H9 (cell line): Measurements from ENCODE around the gene SYP. TPM values are rescaled to one million over a fixed set of nuclear protein-coding genes. Genes with fewer than 3 reads are reported as not detected.

Source experiments
- DNase-seq: peaks from one replicate; pipeline ENCODE4 v3.0.0-alpha.2; 2017
- H2AFZ ChIP-seq: one replicate; pipeline ENCODE4 v1.6.1; 2013; ENCODE audit warnings: mild to moderate bottlenecking, low read length, control low read depth, moderate library complexity
- H2AK5ac ChIP-seq: 2 replicates; pipeline ENCODE4 v1.6.1; 2013; ENCODE audit warnings: low read length, control low read depth, mixed read lengths; ENCODE audit not compliant: insufficient read length
- H2BK120ac ChIP-seq: one replicate; pipeline ENCODE4 v1.6.1; 2013; ENCODE audit warnings: low read depth, mild to moderate bottlenecking, low read length, control low read depth, inconsistent platforms; ENCODE audit not compliant: poor library complexity, severe bottlenecking
- H2BK12ac ChIP-seq: 2 replicates; pipeline ENCODE4 v1.6.1; 2013; ENCODE audit warnings: low read length, control low read depth, mixed read lengths, low read depth; ENCODE audit not compliant: insufficient read length
- H2BK15ac ChIP-seq: 2 replicates; pipeline ENCODE4 v1.6.1; 2013; ENCODE audit warnings: low read depth, low read length, control low read depth
- H2BK20ac ChIP-seq: one replicate; pipeline ENCODE4 v1.6.1; 2013; ENCODE audit warnings: low read depth, mild to moderate bottlenecking, low read length, control low read depth, inconsistent platforms; ENCODE audit not compliant: poor library complexity, severe bottlenecking
- H2BK5ac ChIP-seq: 2 replicates; pipeline ENCODE4 v1.6.1; 2013; ENCODE audit warnings: low read length, control low read depth, mixed read lengths; ENCODE audit not compliant: insufficient read length
- H3K14ac ChIP-seq: 2 replicates; pipeline ENCODE4 v1.6.1; 2013; ENCODE audit warnings: low read length, control low read depth; ENCODE audit not compliant: insufficient read depth
- H3K18ac ChIP-seq: 2 replicates; pipeline ENCODE4 v1.6.1; 2013; ENCODE audit warnings: low read depth, mild to moderate bottlenecking, mixed read lengths, low read length, control low read depth; ENCODE audit not compliant: insufficient read length
- H3K23ac ChIP-seq: 2 replicates; pipeline ENCODE4 v1.6.1; 2013; ENCODE audit warnings: low read length, control low read depth, mixed read lengths, low read depth; ENCODE audit not compliant: insufficient read length
- H3K23me2 ChIP-seq: 2 replicates; pipeline ENCODE4 v1.6.1; 2013; ENCODE audit warnings: low read depth, mild to moderate bottlenecking, mixed read lengths, low read length, control low read depth; ENCODE audit not compliant: insufficient read length, poor library complexity, severe bottlenecking
- H3K27ac ChIP-seq: 2 replicates; pipeline ENCODE4 v1.5.1; 2013; ENCODE audit warnings: low read length, control low read depth, mixed read lengths, low read depth; ENCODE audit not compliant: insufficient read length
- H3K27me3 ChIP-seq: 2 replicates; pipeline ENCODE4 v1.6.1; 2013; ENCODE audit warnings: low read length, control low read depth, inconsistent platforms; ENCODE audit not compliant: insufficient read depth
- H3K4ac ChIP-seq: 2 replicates; pipeline ENCODE4 v1.6.1; 2013; ENCODE audit warnings: low read depth, mild to moderate bottlenecking, control low read depth, inconsistent platforms, low read length, moderate library complexity
- H3K4me1 ChIP-seq: 2 replicates; pipeline ENCODE4 v1.6.1; 2013; ENCODE audit warnings: low read length, control low read depth, inconsistent platforms; ENCODE audit not compliant: insufficient read depth
- H3K4me2 ChIP-seq: 2 replicates; pipeline ENCODE4 v1.6.1; 2013; ENCODE audit warnings: low read length, control low read depth, mixed read lengths; ENCODE audit not compliant: insufficient read length, insufficient read depth
- H3K56ac ChIP-seq: 2 replicates; pipeline ENCODE4 v1.6.1; 2013; ENCODE audit warnings: low read depth, mild to moderate bottlenecking, mixed read lengths, low read length, control low read depth; ENCODE audit not compliant: insufficient read length
- H3K79me1 ChIP-seq: 2 replicates; pipeline ENCODE4 v1.6.1; 2013; ENCODE audit warnings: low read depth, mild to moderate bottlenecking, moderate library complexity, low read length, control low read depth, inconsistent platforms; ENCODE audit not compliant: insufficient read depth, poor library complexity, severe bottlenecking
- H3K79me2 ChIP-seq: 2 replicates; pipeline ENCODE4 v1.6.1; 2013; ENCODE audit warnings: low read length, control low read depth, inconsistent platforms; ENCODE audit not compliant: insufficient read depth
- H3K9ac ChIP-seq: 2 replicates; pipeline ENCODE4 v1.6.1; 2013; ENCODE audit warnings: low read length, control low read depth, mixed read lengths; ENCODE audit not compliant: insufficient read length; ENCODE audit errors: extremely low read depth
- H3K9me3 ChIP-seq: one replicate; pipeline ENCODE4 v1.6.1; 2013; ENCODE audit warnings: low read depth, low read length, inconsistent platforms; ENCODE audit not compliant: control insufficient read depth
- H3T11ph ChIP-seq: one replicate; pipeline ENCODE4 v1.6.1; 2013; ENCODE audit warnings: mild to moderate bottlenecking, low read length, control low read depth, inconsistent platforms
- H4K20me1 ChIP-seq: one replicate; pipeline ENCODE4 v1.6.1; 2013; ENCODE audit not compliant: control insufficient read depth, insufficient read length, insufficient read depth
- H4K5ac ChIP-seq: 2 replicates; pipeline ENCODE4 v1.6.1; 2013; ENCODE audit warnings: low read depth, mild to moderate bottlenecking, mixed read lengths, low read length, control low read depth; ENCODE audit not compliant: insufficient read length
- H4K8ac ChIP-seq: replicated peaks from 2 replicates; pipeline ENCODE4 v1.6.1; 2013; ENCODE audit warnings: low read length, control low read depth, mixed read lengths, low read depth; ENCODE audit not compliant: insufficient read length
- H4K91ac ChIP-seq: 2 replicates; pipeline ENCODE4 v1.6.1; 2013; ENCODE audit warnings: low read depth, mild to moderate bottlenecking, moderate library complexity, mixed read lengths, low read length, control low read depth; ENCODE audit not compliant: insufficient read length
- H3K27ac Mint-ChIP-seq, 3 experiments: 2 replicates in 2 of 3; 3 replicates in 1 of 3; pipeline ENCODE4 v1.8.0; 2020 to 2021; ENCODE audit warnings: mixed read lengths in 3 of 3, mild to moderate bottlenecking in 1 of 3, moderate library complexity in 1 of 3
- H3K27me3 Mint-ChIP-seq: 2 replicates; pipeline ENCODE4 v1.8.0; 2021; ENCODE audit warnings: low read depth, mild to moderate bottlenecking, moderate library complexity, mixed read lengths
- H3K36me3 Mint-ChIP-seq, 3 experiments: 2 replicates in 2 of 3; 3 replicates in 1 of 3; pipeline ENCODE4 v1.8.0; 2020 to 2021; ENCODE audit warnings: low read depth in 3 of 3, mixed read lengths in 3 of 3; ENCODE audit not compliant: insufficient read depth in 1 of 3
- H3K4me1 Mint-ChIP-seq, 2 experiments: 2 replicates each; pipeline ENCODE4 v1.8.0; 2020; ENCODE audit warnings: mixed read lengths in 2 of 2
- H3K4me3 Mint-ChIP-seq, 2 experiments: 2 replicates in 1 of 2; 3 replicates in 1 of 2; pipeline ENCODE4 v1.8.0; 2020 to 2021; ENCODE audit warnings: mild to moderate bottlenecking in 2 of 2, mixed read lengths in 2 of 2, moderate library complexity in 1 of 2
- H3K9me3 Mint-ChIP-seq, 2 experiments: 2 replicates in 1 of 2; 3 replicates in 1 of 2; pipeline ENCODE4 v1.8.0; 2020; ENCODE audit warnings: mild to moderate bottlenecking in 2 of 2, mixed read lengths in 2 of 2, moderate library complexity in 1 of 2
- CTCF ChIP-seq: fragments of 200-600 bp; sonication (generic); conservative IDR thresholded peaks from 3 replicates; pipeline ENCODE4 v1.8.0; 2021; ENCODE audit warnings: antibody characterized with exemption, mild to moderate bottlenecking
- total RNA-seq: library from RNA; stranded (reverse); gene quantifications from 2 replicates; pipeline ENCODE4 v1.2.1, GENCODE V29; 2021

Gene SYP
- total RNA-seq, 1 experiment from 2014 or later, result 1.8 TPM

GRCh38 chrX:49220100-49220499, 20.1 kb upstream of the SYP start:
- Histone ChIP-seq H3K4me2 (no peak overlapping the region), H4K91ac (no peak overlapping the region), H2BK20ac (no peak overlapping the region), H3K23me2 (no peaks in the 10 kb centered on the region), H2AK5ac (no peak overlapping the region), H3K23ac (no peak overlapping the region), H3K4me1 (no peaks in the 10 kb centered on the region), H3K79me2 (no peaks in the 10 kb centered on the region), H2BK15ac (no peak overlapping the region), H2BK12ac (no peak overlapping the region), H3K79me1 (no peaks in the 10 kb centered on the region), H4K5ac (no peak overlapping the region), H3K14ac (no peak overlapping the region), H2BK5ac (no peak overlapping the region), H4K8ac (no peak overlapping the region), H3K27me3 (no peaks in the 10 kb centered on the region), H3K27ac (no peak overlapping the region), H2AFZ (no peak overlapping the region), H2BK120ac (no peak overlapping the region), H3K4ac (no peak overlapping the region), H3K9me3 (peaks cover 39% of the 10 kb centered on the region), H4K20me1 (no peaks in the 10 kb centered on the region), H3K9ac (no peak overlapping the region), H3K56ac (no peak overlapping the region), H3T11ph (no peak overlapping the region), H3K18ac (no peak overlapping the region)
- Mint-ChIP-seq H3K9me3 (peaks cover 84% of the 10 kb centered on the region in 2 experiments), H3K4me1 (no peaks in the 10 kb centered on the region), H3K4me3 (no peak overlapping the region), H3K27ac (no peak overlapping the region), H3K36me3 (peaks cover 0 to 17% (median 6%) of the 10 kb centered on the region in 3 experiments; a peak in 6 of 7 replicates), H3K27me3 (peaks cover 31% of the 10 kb centered on the region)
- no peak for TF ChIP-seq CTCF
- no peak for DNase-seq
